Stimulated activated CD8-positive, alpha-beta memory T cell treated with anti-CD3 and anti-CD28 coated beads, Interleukin-15, amount 100 ng/mL, for 1 hour (primary cell): ENCODE results near the gene DUS1L.

Source experiments
- DNase-seq: peaks from one replicate; pipeline ENCODE4 v3.0.0-alpha.2; 2020; ENCODE audit warnings: low read depth

Gene DUS1L

DNA sequence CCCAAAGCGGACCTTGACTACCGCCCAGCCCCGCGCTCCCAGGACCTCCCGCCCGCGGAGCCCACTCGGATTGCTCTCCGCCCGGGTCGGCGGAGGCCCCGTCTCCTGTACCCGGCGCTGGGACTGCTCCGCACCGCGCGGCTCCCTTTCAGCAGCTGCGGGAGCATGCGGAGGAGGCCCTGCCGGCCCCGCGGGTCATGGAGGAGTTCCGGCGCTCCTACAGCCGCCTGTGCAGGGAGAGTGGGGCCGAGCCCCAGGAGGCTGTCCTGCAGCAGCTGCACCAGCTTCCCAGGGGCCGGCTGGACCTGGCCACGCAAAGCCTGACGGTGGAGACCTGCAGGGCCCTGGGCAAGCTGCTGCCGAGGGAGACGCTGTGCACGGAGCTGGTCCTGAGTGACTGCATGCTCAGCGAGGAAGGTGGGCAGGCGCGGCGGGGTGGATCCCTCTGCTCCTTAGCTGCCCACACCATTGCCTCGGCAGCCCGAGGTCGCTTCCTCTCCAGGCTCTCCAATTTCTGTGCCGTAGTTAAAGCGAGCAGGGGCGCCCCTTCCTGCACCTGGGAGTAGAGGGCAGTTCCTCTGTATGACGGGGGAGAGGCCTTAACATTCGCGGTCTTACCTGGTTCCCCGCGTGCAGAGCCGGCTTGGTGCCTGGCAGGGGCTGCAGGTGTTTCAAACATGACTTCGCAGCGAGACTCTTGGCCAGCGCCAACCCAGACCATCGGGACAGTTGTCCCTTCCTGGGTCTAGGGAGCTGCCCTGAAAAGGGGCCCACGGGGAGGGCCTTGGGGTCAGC is 42.0 kb downstream of the DUS1L start:
- DNase-seq, result no peak

DNA sequence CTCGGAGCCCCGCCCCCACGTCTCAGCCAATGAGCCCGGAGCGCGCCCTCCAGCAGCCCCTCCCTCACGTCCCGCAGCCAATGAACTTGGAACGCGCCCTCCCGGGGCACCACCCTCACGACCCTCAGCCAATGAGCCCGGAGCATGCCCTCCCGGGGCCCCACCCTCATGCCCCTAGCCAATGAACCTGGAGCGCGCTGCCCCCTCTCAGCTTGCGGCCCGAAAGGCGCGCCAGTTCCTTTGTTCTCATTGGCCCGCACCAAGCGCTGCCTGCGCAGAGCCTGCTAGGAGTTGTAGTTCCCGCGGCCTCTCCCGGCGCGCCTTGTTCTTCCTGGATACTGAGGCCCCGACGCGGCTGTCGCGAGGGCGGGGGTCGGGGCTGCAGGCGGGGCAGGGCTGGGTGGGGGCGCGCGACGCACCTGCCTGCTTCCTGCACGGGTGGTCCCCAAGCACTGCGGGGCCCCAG is 42.6 kb downstream of the DUS1L start, which contains the start of gene LRRC45:
Gene LRRC45 (plus strand): TSS at position 325 of the 466 bp plus-strand sequence. CDS start 339 bp downstream, outside the sequence.
- DNase-seq, result peak; percentile 99

DNA sequence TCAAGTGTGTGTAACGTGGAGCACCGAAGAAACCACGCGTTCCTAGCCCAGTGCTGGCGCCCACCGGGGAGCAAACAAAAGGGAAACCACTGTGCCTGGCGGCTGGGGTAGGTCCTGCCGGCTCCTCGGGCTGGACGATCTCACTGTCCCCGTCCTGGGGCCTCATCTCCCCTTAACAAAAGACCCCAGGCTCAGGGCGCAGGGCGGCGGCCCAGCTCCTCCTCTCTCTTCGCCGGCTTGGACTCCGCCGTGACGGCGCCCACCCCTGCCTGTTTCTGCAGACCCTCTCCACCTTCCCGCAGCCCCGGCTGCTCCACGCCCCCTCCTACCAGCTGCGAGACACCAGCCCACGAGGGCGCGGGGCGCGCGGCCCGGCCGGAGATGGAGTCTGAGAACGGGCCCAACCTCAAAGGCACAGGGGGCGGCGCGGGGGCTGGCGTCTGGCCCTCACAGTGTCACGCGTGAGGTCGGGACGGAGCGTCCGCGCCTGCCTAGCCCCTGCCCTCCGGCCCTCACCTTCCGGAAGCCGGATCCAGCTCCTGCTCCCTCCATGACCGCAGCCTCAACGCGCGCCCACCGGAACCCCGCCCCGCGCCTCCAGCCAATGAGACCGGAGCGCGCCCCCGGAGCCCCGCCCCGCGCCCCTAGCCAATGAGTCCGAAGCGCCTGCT is 43.2 kb downstream of the DUS1L start, which contains the start of gene CENPX:
Gene CENPX (minus strand): TSS at position 569 of the 671 bp plus-strand sequence. CDS start 17 bp downstream, at position 552.
- DNase-seq, result no peak

DNA sequence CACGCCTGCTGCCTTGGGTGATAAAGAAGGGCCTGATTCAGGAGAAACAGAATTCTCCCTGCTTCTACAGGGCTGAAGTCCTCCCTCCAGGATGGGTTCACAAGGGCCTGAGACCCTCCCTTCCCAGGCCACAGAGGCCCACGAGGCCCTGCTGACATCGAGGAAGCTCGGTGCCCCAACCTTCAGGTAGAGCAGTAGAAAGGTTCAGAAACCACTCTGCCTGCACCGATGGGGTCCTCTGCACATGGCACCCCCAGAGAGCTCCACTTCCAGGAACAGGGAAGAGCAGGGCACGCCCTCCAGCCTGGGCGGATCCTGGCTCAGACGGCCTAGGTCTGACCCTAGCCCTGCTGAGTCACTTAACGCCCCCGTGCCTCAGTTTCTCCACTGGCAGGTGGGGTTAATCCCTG is 43.7 kb downstream of the DUS1L start:
- DNase-seq, result no peak

DNA sequence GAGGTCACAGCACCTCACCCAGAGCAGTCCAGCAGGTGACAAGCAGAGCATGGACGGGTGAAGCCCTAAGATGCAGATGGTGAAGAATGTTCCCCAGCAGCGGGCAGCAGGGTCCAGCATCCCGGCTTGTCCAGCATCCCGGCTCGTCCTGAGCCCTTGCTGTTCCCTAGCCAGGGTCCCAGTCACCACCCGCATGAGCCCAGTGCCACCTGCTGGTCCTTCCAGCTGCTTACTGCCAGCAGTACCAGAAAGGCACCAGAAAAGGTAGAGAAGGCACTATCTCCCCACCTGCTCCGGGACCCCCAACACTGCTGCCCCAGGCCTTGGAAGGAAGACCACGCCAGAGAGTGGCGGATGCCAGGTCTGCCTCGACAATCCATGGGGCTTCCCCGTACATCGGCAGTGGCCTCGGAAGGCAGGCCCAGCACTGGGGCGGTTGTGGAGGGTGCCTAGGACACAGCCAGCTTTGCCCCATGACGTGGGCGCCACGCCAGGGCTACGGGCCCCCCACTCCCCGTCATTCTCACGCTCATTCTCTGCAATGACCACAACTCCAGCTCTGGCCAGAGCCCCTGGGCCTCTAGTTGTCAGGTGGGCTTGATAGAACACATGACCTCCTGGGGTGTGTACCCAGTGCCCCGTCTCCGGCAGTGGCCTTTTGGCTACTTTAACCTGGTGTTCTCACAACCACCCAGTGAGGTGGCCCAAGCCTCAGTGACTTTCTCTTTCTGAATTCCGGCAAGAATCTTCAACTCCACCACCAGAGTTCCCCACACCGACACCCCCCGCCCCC is 44.3 kb downstream of the DUS1L start:
- no peak for DNase-seq

DNA sequence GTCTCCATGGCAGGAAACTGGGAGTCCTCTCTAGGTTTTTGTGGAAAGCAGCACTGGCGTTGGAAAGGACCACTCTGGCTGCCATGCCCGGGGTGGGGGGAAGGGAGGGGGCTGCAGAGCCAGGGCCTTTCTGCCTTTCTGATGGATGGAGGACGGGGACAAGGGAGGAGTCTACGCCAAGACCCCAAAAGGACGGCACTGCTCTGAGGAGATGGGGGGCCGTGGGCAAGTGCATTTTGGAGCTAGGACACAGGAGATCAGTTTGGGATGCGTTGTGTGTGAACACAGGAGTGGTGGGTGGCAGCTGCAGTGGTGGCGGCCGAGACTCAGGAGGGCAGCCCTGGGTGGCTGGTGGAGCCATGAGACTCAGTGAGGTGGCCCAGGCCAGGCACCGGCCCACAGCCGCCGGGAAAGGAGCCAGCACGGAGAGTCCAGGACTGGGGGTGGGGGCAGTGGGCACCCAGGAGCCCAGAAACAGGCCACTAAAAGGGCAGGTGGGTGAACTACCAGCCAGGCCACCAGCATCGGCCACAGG is 45.0 kb downstream of the DUS1L start:
- no peak for DNase-seq

DNA sequence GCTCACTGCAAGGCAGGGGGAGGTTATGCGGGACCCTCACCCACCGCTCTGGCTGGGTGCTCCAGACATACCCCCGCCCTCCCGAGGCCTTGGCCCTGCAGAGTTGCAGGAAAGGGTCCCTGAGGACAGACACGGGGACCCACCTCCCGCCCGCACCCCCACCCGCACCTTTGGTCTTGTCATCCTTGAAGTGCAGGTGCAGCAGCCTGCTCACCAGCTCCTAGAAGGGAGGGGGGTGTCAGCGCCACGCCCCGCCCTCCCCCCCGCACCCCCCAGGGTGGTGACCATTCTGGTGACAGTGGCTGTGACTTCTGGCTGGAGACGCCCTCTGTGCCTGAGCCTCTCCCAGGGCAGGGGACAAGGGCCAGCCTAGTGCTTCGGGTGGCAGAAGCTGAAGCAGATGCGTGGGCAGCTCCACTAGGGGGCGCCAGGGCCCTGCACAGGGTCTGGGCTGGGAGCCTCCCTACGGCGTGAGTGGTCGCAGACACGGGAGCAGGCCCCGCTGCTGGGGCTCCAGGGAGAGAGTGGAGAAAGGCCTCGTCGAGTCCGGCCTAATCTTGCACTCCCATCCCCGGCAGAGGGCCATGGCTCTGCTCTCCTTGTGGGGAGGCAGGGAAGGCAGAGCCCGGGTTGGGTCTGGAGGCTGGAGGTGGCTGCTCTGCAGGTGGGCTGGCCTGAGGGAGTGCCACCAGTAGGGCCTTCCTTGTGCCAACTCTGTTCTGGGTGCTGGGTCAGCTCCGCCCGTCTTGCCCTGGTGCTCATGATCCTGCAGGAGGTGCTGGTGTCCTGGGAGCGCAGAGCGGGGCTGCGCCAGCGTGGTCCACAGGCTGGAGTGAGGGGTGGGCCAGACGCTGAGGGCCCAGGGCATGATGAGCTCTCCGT is 45.7 kb downstream of the DUS1L start:
- peak; percentile 37 for DNase-seq

DNA sequence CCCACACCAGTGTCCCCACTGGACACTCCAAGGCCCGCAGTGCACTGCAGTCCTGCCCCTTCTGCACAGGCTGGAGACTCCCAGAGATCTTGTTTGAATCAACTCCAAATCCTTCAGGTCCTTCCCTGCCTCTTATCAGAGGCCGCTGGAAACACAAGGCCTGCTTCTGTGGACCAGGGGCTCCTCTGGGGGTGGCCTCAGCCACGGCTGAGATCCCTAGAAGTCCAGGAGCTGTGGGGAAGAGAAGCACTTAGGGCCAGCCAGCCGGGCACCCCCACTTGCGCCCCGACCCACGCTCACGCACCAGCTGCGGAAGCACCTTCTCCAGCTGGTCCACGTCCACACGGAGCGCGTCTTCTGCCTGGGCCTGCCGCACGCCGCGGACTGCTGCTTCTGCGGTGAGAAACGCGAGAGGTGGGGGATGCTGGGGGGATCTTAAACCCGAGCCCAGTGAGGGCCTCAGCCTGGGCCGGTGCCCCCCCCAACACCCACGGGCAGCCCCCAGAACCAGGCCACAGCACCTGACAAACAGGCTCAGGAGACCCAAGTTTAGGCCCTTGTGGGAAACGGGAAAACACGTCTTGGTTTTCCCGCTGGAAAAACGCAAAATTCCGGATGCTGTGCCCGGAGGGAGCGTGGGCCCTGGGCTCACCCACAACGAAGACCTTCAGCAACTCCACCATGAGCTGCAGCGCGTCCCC is 46.5 kb downstream of the DUS1L start:
- DNase-seq, result no peak

DNA sequence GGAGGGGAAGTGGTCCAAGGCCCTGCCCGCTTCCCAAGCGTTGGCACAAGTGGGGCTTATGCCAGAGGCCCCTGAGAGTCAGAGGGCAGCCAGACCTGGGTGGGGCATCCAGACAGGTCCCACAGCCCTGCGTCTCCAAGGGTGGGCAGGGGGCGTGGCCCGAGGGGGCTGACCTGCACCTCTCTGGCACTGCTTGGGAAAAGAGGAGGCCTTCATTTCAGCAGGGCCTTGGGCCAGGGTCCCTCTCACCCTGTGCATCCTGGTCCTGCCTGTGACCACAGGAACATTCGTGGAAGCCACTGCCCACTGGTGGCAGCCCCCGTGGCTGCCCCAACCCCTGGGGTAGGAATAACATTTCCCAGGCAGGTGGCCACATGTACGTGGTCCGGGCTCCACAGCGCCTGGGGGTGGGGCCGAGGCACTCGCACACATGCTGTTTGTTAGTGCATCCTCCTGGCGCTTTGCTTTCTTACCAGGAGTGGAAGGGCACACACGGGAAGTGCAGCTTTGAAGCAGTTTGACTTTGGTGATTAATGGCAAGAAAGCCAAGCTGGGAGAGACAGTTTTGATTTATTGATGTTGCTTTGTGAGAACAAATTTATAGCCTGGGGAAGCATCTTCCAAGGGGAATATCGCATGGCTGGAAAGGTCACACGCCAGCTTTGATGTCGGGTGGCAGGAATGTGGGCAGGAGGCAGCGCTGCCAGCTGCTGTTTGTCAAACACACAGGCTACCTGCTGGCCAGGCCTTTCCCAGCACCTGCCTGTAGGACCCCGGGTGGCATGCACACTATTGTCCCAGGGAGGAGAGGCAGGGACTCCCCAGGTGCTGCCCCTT is 47.2 kb downstream of the DUS1L start:
- no peak for DNase-seq

DNA sequence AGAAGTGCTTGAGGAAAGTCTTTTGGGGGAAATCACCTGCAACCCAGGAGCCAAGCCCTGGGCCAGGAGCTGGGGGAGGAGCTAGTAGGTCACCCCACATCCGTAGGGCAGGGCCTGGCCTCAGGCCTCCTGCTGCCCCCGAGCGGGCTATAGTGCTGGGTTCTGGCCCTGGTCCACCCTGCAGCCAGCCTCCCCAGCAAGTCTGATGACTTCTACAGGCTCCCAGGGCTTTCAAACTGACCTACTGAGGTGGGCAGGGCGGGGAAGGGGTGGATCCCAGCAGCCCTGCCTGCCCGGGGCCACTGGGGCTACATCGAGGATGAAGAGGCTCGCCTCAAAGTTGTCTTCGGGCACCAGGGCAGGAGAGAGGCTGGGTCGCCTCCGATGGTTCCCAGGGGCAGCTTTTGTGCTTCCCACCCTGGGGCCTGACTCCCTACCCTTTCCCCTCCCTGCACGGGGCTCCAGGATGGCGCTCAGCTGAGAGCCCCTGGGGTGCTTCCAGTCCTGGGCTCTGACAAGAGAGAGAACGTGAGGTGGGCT is 47.9 kb downstream of the DUS1L start:
- DNase-seq, result no peak

DNA sequence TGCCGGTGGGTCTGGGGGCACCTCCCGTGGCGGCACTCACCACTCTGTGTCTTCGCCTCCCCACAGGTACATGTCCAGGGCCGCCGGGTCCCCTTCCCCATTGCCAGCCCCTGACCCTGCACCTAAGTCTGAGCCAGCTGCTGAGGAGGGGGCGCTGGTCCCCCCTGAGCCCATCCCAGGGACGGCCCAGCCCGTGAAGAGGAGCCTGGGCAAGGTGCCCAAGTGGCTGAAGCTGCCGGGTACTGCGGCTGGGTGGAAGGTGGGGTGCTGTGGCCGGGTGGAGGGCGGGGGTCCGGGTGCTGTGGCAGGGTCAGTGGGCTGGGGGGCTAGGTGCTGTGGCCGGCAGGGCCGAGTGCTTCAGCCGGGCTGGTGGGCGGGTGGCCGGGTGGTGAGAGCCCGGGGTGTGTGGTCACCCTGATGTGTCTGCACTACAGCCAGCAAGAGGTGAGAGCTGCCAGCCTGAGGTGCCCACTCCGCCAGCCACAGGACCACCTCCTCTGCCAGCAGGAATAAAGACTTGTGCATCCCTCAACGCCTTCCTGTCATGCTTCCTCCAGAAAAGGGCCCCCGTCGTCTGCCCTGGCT is 48.6 kb downstream of the DUS1L start:
- no peak for DNase-seq

DNA sequence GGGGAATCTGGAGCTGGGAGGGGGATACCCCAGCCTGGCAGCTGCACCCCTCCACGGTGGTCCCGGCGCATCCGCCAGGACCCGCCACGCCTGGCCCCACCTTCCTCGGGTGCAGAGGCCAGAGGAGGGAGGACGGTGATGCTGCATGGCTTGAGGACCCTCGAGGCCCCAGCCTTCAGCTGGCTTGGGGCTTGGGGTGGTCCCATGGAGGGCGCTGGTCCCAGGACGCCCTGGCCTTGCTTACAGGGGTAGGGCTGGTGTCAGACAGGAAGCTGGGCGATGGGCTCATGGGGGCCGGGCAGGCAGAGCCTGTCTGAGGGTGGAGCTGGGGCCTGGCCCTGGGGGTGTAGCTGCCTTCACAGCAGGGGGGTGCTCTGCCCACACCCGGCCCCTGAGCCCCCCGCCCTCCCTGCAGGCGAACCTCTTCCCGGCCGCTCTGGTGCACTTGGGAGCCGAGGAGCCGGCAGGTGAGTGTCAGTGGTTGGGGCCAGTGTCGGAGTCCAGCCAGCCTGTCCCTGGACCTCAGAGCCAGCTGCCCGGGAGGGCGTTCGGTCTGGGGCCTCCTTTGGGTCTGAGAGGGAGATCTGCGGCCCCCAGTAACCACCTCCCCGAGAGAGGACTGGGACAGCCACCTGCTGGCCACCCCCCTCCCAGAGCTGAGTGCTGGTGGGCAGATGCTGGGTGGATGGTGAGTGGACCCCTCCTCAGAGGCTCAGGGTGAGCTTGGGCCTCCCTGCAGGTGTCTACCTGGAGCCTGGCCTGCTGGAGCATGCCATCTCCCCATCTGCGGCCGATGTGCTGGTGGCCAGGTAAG is 49.3 kb downstream of the DUS1L start:
- DNase-seq, result no peak

DNA sequence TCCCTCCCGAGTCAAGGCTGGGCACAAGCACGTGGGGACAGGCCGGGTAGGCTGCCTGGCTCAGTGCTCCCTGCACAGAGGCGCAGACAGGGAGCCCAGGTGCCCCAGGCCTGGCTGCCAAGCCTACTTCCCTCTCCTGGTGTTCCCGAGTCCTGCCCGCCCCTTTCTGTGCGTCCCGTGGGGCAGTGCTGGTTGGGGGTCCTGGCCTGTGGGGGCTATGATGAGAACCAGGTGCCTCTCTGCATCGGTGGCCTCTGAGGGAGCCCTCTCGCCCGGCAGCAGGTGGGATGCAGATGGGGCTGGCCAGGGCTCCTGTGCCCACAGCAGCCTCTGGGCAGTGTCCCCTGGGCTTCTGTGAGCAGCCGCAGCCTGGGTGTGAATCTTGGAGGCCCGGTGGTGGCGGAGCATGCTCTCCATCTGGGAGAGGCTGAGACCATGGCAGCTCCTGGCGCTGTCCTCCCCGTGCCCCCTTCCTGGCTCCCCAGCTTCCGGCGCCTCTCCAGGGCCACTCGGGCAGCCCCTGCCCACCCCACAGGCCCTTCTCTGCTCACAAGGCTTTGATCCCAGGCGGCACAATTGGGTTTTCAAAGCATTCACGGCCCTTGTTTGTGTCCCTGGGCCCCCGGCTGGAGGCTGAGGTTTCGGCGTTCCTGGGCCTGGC is 50.2 kb downstream of the DUS1L start:
- DNase-seq, result no peak

DNA sequence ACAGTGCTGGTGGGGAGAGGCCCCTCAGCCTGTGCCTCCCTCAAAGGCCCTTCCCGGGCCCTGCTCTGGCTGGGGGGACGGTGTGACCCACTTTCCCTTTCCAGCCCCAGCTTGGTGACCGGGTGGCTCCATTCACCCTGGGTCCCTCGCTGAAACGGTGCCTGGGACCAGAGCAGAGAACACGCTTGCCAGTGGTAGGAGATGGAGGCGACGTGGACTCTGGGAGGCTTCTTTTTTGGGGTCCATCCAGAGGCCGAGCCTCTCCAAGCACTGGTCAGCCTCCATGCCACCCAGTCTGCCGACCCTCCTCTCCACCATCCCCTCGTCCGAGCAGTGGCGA is 50.7 kb downstream of the DUS1L start:
- no peak for DNase-seq

DNA sequence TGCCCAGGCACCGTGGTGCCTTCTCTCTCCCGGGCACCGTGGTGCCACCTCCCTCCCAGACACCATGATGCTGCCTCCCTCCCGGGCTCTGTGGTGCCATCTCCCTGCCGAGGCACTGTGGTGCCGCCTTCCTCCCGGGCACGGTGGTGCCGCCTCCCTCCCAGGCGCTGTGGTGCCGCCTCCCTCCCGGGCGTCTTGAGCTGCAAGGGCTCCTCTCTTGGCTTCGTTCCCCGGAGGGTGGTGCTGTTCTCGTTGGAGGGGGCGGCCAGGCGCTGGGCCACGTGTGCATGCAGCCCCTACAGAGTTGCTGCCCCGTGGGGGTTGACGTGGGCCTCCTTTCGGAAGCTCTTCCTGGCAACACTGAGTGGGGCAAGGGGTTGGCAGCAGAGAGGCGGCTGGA is 51.2 kb downstream of the DUS1L start:
- no peak for DNase-seq

DNA sequence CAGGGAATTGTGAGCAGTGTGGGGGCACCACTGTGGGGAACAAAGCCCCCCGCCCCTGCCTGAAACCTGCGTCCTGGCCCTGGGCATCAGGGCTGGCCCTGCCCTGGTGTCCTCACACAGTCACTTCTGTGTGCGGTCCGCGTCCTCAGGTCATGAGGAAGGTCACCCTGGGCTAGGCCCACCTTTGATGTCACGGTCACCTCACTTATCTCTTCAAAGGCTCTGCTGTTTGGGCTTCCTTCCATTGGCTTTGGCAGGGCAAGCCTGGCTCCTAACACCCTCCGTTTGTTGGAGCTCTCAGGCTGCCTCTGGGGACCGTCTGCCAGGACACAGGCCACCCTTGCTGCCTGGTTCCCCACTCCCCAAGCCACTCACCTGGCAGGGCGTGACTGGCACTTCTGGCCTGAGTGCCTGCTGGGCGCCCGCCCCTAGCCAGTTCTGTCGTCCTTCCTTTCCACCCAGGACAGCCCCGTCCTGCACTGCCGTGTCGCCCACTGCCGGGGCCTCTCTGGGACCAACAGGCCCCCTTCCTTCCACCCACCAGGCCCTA is 51.8 kb downstream of the DUS1L start:
- no peak for DNase-seq

DNA sequence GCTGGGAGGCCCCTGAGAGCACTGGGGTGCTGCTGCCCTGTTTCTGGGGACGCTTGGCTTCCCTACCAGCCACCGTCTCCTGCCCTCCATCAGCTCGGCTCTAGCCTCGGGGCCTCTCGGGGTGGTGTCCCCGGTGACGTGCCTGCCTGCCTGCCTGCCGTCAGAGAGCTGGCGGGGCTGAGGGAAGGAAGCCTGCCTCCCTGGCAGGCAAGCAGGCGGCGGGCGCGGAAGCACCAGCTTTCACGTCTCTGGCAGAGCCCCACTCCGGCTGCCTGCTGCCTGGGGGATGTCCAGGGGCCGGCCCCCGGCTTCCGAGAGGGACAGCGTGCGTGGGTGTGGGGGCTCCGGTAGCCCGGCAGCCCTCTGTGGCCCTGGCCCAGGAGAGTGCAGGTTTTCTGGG is 52.3 kb downstream of the DUS1L start:
- DNase-seq, result no peak
